Mammary epithelial cell (primary cell): ENCODE measurements around the gene KLRC1.

Experiments used
- EZH2 ChIP-seq: IDR thresholded peaks from 2 replicates; pipeline ENCODE4 v1.6.1; 2012; ENCODE audit warnings: low read length, inconsistent platforms, borderline replicate concordance
- TF ChIP-seq, protein P1 (sequence below), 2 donors: IDR thresholded peaks in 1 of 2; conservative IDR thresholded peaks in 1 of 2; 2 replicates each; pipeline ENCODE4 v1.5.1; 2011 to 2012; ENCODE audit warnings: inconsistent platforms in 2 of 2, low read length in 2 of 2, mild to moderate bottlenecking in 2 of 2, control low read depth in 1 of 2, low read depth in 1 of 2; ENCODE audit not compliant: insufficient read depth in 1 of 2; ENCODE audit errors: extremely low read depth in 1 of 2

DNA sequence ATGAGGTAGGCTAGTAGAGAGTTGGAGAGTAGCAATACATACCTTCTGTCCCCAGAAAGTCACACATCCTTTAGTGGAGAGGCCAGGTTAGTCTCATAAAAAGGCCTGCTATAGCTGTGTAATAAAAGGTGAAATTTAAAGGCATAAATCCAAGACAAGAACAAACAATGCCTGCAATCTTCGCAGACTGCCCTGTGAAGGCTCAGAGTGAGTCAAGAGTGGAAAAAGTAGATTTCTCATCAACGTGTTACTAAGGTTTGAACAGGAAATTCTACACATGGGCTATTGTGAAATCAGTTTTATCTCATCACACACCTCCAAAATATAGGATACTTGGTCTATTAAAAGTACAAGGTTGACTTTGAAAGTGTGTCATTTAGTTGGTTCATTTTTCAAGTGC is at the start of gene KLRC1:
- TF ChIP-seq, protein P1, sequence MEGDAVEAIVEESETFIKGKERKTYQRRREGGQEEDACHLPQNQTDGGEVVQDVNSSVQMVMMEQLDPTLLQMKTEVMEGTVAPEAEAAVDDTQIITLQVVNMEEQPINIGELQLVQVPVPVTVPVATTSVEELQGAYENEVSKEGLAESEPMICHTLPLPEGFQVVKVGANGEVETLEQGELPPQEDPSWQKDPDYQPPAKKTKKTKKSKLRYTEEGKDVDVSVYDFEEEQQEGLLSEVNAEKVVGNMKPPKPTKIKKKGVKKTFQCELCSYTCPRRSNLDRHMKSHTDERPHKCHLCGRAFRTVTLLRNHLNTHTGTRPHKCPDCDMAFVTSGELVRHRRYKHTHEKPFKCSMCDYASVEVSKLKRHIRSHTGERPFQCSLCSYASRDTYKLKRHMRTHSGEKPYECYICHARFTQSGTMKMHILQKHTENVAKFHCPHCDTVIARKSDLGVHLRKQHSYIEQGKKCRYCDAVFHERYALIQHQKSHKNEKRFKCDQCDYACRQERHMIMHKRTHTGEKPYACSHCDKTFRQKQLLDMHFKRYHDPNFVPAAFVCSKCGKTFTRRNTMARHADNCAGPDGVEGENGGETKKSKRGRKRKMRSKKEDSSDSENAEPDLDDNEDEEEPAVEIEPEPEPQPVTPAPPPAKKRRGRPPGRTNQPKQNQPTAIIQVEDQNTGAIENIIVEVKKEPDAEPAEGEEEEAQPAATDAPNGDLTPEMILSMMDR (conservative IDR thresholded peaks at IDR 0.05 in 1 of 2, IDR thresholded peaks at IDR 0.05 in 1 of 2; ENCODE audit: extremely low read depth in 1 of 2, insufficient read depth in 1 of 2, low read depth in 1 of 2, low read length in 2 of 2), result no peak
- TF ChIP-seq EZH2, result no peak
